ENCODE results near the gene SGCE.
"Not testable (repeated sequence)": the region's sequence is repeated elsewhere in the genome, so short reads cannot be mapped to it uniquely, and the experiment has no call there.

SGCE gene, protein sequence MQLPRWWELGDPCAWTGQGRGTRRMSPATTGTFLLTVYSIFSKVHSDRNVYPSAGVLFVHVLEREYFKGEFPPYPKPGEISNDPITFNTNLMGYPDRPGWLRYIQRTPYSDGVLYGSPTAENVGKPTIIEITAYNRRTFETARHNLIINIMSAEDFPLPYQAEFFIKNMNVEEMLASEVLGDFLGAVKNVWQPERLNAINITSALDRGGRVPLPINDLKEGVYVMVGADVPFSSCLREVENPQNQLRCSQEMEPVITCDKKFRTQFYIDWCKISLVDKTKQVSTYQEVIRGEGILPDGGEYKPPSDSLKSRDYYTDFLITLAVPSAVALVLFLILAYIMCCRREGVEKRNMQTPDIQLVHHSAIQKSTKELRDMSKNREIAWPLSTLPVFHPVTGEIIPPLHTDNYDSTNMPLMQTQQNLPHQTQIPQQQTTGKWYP

DNA sequence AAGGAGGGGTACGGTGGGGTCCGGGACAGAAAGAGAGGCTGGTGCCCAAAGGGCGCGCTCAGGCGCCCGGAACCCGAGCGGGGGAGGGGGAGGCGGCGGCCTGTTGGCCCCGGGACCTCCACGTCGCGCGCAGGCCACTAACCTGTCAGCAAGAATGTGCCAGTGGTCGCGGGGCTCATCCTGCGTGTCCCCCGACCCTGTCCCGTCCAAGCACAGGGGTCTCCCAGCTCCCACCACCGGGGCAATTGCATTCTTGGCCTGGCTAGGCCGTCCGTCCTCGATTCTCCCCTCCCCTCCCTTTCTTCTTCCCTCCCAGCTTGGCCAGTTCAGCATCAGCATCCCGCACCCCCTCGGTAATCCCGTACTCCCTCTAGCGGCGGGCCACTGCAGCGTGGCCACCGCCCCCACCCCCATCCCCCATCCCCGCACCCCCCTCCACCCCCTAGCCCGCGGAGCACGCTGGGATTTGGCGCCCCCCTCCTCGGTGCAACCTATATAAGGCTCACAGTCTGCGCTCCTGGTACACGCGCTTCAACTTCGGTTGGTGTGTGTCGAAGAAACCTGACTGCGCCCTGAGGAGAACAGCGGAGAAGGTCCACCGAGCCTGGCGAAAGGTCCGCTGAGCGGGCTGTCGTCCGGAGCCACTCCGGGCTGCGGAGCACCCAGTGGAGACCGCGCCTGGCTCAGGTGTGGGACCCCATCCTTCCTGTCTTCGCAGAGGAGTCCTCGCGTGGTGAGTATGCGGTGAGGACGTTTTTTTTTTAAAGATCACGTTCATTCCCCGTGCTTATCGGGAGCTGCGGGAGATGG, at the start of gene SGCE:
TSS of gene SGCE (minus strand) at position 286 of the 810 bp plus-strand sequence. CDS start at position 251, 35 bp downstream.
- peak; percentile 14 to 87 (median 73) for DNase-seq

DNA sequence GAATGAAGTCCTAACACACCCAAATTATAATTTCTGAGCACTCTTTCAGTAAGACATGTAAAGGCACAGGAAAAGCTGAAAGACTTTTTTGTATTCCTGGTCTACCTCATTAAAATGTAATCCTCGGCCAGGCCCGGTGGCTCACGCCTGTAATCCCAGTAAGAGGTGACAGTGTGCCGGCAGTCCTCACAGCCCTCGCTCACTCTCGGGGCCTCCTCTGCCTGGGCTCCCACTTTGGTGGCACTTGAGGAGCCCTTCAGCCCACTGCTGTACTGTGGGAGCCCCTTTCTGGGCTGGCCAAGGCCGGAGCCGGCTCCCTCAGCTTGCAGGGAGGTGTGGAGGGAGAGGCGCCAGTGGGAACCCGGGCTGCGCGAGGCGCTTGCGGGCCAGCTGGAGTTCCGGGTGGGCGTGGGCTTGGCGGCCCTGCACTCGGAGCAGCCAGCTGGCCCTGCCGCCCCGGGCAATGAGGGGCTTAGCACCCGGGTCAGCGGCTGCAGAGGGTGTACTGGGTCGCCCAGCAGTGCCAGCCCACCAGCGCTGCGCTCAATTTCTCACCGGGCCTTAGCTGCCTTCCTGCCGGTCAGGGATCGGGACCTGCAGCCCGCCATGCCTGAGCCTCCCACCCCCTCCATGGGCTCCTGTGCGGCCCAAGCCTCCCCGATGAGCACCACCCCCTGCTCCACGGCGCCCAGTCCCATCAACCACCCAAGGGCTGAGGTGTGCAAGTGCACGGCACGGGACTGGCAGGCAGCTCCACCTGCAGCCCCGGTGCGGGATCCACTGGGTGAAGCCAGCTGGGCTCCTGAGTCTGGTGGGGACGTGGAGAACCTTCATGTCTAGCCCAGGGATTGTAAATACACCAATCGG, 49.5 kb upstream of the SGCE start:
- not testable (repeated sequence) for DNase-seq

DNA sequence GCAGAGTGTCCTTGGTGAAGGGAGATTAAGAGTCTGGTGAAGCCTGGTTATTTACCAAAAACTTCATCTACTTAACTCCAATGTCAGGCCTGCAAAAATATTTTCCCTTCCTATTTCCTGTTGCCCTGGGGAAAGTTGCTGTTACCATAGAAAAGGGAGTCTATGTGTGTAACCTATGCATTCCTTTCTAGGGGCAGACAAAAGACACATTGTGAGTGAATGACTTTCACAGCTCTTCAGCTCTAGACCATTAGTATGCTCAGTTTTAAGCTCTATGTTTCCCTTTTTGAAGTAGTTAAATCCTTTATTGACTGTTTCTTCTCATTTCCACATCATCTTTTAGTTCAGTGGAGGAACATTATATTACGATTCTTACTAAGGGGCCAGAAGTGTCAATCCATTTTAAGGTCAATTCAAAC, 45.6 kb upstream of the SGCE start:
- DNase-seq = no peak

DNA sequence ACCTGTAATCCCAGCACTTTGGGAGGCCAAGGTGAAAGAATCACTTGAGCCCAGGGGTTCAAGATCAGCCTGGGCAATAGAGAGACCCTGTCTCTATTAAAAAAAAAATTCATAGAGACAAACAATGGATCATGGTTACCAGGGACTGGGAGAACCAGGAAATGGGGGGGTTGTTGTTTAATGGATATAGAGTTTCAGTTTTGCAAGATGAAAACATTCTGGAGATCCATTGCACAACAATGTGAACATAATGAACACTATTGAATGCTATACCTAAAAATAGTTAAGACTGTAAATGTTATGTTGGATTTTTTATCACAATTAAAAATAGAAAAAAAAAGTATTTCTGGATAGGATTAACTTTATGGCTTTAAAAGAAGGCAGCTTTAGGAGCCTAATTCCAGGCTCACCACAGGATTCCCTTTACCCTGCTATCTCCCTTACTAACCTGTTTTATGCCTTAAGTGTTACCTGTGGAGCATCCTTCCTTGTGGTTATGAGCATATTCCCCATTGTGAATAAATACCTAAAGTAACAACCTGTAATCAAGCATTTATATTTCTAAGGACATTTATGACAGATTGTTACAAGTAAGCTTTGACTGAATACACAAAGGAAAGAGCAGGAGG, 45.1 kb upstream of the SGCE start:
- DNase-seq = no peak

DNA sequence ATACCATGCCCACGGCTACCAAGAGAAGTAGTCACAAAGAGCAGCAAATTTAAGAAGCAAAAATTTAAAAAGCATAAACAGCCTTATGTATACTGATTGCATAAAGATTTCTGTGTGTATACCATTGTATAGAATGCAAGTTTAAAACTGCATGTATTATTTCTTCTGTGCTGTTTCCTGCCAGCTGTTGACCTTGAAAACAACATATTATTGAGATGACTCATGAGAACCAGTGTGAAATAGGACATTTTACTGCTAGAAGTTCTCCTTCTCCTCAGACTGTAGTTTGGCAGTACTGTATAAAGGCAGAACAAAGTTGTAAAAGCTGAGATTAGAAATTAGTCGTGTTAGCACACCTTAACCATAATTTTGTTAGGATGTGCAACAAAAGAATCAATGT, 42.3 kb upstream of the SGCE start:
- no peak for DNase-seq

DNA sequence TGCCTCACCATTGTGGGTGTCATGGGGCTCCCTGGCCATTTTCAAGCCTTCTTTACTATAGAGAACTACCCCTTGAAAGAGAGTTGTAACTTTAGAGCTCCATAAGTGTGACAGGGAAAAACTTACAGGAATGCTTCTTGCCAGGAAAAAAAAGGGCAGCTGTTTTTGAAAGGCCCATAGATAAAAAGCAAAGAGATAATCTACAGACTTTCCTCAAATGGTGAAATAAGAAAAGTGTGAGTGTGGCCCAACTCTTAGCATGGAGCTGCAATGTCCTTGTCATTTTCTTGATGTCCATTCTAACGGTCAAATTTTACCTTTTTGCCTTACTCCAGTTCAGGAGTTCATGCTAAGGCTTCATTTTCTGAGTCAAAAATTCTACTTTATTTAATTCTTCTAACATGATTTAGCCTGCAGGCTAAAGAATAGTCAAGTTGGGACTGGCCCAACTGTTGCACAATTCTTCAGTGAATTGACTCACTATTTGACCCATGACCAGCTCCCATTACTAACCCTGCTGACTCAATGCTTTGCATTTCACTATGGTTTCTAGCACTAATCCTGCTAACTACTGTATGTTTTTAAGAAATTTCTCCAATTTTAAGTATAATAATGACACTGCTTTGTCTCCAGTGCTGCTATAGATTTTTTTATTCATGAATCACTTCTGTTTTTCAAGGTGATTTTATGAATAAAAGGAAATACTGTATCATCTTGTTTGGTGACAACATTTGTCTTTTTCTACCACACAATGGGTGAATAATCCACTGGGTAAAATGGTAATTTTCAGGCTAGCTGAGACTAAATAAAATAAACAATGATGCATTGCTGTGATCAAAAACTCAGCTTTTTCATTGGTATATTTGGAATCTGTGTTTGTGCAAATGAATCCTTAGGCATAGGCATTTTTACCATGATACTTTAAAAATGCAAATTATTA, 41.4 kb upstream of the SGCE start:
- DNase-seq = no peak

DNA sequence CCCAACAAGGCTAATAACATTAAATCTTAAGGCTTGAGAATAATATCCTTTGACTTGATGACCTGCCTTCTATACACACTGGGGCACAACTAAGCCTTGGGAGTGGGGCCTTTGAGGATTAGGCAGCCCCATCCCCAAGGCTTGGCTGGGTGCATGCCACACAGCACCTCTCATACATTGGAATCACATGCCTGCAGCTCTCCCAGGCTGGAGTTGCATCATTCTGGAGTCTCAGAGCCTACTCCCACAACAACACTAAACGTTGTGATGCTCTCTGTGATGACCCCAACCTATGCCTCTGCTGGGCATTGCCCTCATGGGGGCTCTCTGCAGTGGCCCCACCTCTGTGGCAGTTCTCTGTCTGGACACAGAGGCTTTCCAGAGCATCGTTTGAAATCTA, 31.9 kb upstream of the SGCE start:
- no peak for DNase-seq

DNA sequence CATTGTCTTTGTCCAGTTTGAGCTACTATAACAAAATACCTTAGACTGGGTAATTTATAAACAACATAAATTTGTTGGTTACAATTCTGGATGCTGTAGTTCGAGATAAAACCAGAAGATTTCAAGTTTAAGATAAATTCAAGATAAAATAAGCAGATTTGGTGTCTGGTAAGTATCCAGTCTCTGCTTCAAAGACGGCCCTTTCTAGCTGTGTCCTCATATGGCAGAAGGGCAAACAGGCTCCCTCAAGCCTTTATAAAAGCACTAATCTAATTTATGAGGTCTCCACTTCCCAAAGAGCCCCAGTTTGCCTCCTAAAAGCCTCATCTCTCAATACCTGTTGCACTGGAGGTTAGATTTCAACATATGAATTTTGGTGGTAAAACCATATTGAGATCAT, 31.1 kb upstream of the SGCE start:
- DNase-seq = no peak

DNA sequence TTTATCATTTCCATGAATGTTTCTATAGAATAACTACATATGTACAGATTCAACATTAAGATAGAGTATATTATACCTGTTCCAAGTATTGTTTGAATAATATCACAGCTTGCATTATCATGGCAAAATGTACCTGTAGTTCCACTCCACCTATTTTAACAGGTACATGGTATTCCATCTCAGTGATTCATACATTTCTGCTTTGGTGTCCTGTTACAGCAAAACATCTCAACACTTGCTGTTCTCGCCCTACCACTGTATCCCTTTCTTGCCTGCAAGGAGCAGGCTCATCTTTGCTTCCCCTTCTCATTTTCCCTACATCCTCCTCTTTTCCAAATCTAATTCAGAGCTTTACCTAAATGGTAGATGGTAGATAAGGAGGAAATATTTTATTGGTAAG, 27.1 kb upstream of the SGCE start:
- DNase-seq = no peak

DNA sequence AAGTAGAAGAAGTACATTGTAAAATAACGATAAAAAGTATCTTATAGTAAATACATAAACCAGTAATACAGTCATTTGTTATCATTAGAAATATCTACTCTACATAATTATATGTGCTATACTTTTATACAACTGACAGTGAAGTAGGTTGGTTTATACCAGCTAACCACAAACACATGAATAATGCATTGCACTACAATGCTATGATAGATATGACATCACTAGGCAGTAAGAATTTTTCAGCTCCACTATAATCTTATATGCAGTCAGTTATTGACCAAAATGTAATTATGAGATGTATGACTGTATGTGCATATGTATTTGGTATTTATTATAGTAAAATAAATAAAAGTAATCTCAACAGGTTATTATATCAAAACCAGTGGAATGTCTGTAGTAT, 23.4 kb upstream of the SGCE start:
- DNase-seq = no peak

DNA sequence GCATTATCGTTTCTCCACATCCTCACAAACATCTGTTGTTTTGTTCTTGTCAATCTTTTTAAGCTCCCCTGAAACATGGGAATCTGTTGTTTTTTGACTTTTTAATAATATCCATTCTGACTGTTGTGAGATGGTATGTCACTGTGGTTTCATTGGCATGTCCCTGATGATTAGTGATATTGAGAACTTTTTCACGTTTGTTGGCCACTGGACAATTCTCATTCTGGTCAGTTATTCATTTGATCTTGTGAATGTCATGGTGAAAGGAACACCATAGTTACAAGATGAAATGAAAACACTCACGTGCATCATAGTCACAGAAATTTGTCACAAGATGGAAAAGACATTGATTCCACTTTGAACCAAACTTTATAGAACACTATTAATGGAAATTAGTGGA, 20.5 kb upstream of the SGCE start:
- no peak for DNase-seq

DNA sequence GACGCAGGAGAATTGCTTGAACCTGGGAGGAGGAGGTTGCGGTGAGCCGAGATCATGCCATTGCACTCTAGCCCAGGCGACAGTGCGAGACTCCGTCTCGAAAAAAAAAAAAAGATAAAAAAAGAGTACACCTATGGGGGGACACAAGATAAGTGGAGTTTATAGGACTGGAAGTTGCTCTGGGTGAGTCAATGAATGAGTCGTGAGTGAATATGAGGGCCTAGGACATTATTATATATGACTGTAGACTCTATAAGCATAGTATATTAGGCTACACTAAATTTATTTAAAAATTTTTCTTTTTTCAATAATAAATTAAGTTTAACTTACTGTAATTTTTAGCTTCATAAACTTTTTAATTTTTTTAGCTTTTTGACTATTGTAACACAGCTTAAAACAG, 19.4 kb upstream of the SGCE start:
- DNase-seq = no peak

DNA sequence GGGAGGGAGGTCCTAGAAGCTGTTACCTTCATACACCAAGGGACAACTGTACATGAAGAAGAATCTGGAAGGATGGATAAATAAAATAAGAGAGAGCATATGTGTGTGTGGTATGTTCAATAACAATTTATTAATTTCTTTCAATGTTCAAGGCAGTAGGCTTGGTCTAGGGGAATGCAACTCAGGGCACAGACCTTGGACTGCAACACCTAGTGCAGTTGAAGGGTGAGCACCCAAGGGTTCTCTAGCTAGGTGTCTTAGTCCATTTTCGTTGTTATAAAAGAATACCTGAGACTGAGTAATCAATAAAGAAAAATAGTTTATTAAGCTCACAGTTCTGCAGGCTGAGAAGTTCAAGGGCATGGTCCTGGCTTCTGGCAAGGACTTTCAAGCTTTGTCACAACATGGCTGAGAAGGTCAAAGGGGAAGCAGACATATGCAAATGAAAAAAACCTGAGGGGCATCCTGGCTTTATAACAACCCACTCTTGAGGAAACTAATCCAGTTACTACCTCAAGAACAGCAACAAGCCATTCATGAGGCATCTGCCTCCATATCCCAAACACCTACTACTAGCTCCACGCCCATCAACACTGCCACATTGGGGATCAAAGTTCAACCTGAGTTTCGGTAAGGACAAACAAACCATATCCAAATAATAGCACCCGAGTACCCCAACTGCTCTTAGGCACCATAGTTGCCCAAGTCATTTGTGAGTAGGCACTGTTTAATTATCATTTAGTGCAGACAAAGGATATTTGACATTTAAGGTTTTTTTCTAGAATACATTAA, 15.7 kb upstream of the SGCE start:
- no peak for DNase-seq

DNA sequence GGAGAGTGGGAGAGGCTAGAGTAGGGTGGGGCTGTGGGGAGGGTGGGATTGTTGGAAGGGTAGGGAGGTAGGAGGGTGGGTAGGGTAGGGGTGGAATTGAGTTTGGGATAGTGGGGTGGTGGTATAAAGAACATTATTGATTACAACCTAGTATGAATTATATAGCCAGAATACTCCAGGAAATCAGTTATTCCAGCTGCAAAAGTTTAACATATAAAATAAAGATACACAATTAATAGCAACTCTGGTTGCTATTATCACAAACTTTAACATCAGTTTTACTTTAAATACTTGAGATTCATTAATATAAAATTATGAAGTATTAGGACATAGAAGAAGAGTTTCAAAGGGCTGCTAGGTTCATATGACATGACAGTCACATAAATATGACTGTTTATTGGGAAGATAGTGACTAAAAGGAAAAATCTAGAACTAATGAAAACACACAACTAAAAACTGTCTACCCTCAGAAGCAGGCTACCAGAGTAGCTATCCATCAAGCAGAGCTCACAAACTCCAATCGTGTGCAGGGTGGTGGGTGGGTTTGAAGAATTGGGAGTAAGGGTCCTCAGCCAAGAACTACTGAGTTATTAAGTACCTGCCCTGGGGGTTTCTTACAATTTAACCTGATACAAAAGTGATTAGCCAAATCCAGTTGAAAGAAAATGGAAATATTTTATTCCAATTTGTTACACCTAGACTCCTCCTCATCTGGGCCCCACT, 14.0 kb upstream of the SGCE start:
- no peak for DNase-seq

DNA sequence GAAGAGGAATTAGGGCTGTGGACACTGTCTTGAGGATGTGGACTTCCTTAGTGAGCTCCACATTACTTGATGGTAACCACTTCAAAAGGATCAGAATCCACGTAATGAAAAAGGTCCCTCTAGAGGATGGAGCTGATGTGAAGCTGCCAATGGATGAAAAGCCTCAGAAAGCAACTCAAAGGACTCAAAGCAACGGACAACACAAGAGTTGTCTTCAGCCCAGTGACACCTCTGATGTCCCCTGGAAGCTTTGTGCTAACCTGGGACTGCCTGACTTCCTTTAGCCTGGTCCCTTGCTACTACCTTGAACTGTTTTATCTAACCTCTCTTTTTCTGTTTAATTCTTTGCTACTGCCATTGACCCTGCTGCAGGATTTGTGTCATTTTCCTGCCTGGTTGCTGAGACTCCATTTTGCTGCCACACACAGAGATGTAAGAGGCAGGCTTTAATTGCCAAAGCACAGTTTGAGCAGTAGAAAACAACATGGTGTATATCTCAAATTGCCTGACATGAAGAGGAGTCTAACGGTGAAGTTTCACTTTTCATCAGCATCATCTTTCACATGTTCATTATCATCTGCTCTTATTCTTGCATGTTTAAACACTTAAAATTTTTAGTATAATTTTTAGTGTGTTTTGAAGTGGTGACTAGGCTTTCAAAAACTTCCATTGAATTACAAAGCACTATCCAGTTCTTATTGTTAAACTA, 11.1 kb upstream of the SGCE start:
- DNase-seq = no peak

DNA sequence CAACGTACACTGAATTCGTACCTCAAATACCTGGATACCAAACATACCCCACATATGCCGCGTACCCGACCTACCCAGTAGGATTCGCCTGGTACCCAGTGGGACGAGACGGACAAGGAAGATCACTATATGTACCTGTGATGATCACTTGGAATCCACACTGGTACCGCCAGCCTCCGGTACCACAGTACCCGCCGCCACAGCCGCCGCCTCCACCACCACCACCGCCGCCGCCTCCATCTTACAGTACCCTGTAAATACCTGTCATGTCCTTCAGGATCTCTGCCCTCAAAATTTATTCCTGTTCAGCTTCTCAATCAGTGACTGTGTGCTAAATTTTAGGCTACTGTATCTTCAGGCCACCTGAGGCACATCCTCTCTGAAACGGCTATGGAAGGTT, 9.5 kb upstream of the SGCE start:
- DNase-seq = no peak

DNA sequence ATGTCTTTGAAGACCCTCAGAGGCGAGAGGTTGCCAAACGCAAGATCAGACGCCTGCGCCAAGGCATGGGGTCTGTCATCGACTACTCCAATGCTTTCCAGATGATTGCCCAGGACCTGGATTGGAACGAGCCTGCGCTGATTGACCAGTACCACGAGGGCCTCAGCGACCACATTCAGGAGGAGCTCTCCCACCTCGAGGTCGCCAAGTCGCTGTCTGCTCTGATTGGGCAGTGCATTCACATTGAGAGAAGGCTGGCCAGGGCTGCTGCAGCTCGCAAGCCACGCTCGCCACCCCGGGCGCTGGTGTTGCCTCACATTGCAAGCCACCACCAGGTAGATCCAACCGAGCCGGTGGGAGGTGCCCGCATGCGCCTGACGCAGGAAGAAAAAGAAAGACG, 8.1 kb upstream of the SGCE start:
- DNase-seq = no peak

DNA sequence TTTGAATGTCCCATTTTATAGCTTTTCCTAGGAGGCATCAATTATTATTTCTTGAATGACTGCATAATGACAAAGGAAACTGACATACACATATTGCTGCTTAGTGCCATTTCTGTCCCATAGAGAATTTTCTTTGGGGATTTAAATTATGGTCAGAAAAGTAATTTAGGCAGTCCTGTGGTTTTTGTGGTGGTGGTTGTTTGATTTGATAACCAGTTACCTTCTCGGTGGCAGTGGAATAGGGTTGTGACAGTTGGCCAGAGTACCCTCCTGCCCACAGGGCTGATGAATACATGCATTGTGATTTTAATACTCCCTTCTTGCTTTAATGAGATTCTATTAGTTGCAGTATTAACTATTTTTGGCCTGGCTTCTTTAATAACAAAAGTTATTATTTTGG, 6.6 kb upstream of the SGCE start:
- no peak for DNase-seq

DNA sequence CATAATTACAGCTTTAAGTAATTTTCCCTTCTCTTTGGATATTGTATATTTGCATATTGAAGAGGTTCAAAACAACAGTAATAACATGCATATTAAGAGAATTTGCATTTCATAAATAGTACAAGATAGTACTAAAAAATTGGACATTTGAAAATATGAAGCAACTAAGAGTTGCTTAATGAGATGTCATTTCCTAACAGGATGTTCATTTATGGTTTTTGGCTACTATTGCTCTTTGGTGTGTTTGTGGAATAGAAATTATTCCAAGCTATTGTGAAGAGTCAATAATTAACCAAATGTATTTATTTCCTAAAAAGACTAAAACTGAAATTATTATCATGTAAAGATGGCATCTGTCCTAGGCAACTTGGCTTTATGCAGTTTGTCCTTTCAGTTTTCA, 4.1 kb upstream of the SGCE start:
- DNase-seq = no peak
